ENCODE results near the gene TREM1. TPM values are rescaled to one million over a fixed set of nuclear protein-coding genes. Genes with fewer than 3 reads are reported as not detected.

The TREM1 gene
- total RNA-seq, 4 donors from 2014 or later, result 0.63 to 4.5 (median 1.0) TPM; not detected in 1

DNA sequence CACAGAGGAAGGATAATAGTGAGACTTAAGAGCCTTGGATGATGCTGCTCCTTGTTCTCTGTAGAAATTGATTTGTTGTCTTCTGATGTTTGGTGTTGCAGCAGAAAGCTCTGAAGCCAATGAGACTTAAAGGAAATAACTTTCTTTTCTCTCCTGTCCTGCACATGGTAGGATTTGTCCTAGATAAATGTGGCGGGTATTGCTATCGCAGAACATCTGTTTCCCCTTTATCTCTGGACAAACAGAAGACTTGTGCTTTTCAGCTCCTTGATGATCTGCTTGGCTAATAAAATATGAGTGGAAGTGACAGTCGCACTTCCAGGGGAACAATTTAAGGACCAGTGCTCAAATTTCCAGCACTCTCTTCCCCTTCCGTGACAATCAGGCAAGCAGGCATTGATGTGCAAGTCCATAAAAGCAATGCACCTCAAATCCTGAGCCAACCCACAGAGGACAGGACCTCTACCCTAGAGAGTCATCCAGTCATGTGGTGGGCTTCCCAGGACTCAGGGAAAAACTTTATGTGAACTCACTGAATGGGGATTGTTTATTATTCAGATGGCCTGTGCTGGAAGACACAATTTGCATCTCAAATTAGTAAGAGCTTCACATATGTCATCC lies 39.1 kb upstream of the TREM1 start:
- DNase-seq, result no peak
- H3K27ac ChIP-seq, result no peak overlapping the region
- no peaks in the 10 kb centered on the region for H3K9me3 ChIP-seq
- H3K4me1 ChIP-seq, result no peaks in the 10 kb centered on the region
- no peak overlapping the region for H3K4me3 ChIP-seq (replicated peaks in 1 of 3)
- WGBS, 2 donors, result 80 to 85% methylated on average over 4 of the region's 4 CpGs
- intact Hi-C loops (cut with DNase I), result no loop called here
- H3K27me3 ChIP-seq, result no peaks in the 10 kb centered on the region
- H3K36me3 ChIP-seq, result no peaks in the 10 kb centered on the region
- no peak for TF ChIP-seq CTCF (IDR thresholded peaks at IDR 0.05)
- no peak for TF ChIP-seq POLR2A (IDR thresholded peaks at IDR 0.05)

- TF ChIP-seq CTCF (IDR thresholded peaks at IDR 0.05), result no peak
- TF ChIP-seq POLR2A (IDR thresholded peaks at IDR 0.05), result no peak
- WGBS, 2 donors, result 83 to 94% methylated on average over 4 of the region's 4 CpGs
- no peaks in the 10 kb centered on the region for H3K9me3 ChIP-seq
- no peak overlapping the region for H3K27ac ChIP-seq
- no peaks in the 10 kb centered on the region for H3K36me3 ChIP-seq
- H3K4me1 ChIP-seq, result peaks cover 6 to 13% of the 10 kb centered on the region in 2 donors
- intact Hi-C loops (cut with DNase I), result no loop called here
- no peak overlapping the region for H3K4me3 ChIP-seq (replicated peaks in 1 of 3)
- no peaks in the 10 kb centered on the region for H3K27me3 ChIP-seq
- DNase-seq, result no peak
These were observed 34.7 kb upstream of the TREM1 start for GRCh38 chr6:41321183-41321582.

- Histone ChIP-seq H3K4me3 (replicated peaks in 1 of 3) (peak overlapping the region in 2 of 3 donors; percentile 9 to 25), H3K36me3 (no peaks in the 10 kb centered on the region), H3K27ac (peak overlapping the region; percentile 61 to 66 (median 63)), H3K9me3 (no peaks in the 10 kb centered on the region), H3K27me3 (no peaks in the 10 kb centered on the region), H3K4me1 (peaks cover 6 to 13% of the 10 kb centered on the region in 2 donors)
- intact Hi-C loops (cut with DNase I), result loop anchor here (5.0 kb wide), 1 partner anchor 42 kb away; no protein-coding TSS in a partner anchor
- DNase-seq, result peak; percentile 93 to 95
- peak; percentile 99 to 100 (median 99) for TF ChIP-seq CTCF (IDR thresholded peaks at IDR 0.05)
- peak in 1 of 2 donors; percentile 20 for TF ChIP-seq POLR2A (IDR thresholded peaks at IDR 0.05)
- 25 to 27% methylated on average over 29 to 32 of the region's 33 CpGs for WGBS, 2 donors
These were observed 32.4 kb upstream of the TREM1 start for GRCh38 chr6:41318654-41319565.

DNA sequence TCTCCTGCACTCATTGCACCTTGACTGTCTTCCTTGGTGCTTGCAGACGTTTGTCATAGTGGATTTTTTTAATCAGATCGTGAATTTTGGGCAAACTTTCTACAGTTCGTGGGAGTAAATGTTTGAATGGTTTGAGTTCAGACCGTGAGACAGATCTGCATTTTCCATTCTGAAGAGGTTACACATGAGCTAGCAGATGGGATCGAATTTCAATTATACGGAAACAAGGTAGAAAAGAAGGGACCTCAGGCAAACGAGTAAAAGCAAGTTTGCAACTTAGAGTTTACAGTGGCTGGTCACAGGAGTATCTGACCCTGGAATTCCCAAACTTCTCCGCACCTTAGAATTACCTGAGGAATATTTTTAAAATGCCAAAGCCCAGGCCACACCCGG lies 31.8 kb upstream of the TREM1 start:
- 14 to 20% methylated on average over 8 to 9 of the region's 9 CpGs for WGBS, 2 donors
- H3K27me3 ChIP-seq, result no peaks in the 10 kb centered on the region
- peaks cover 6 to 13% of the 10 kb centered on the region in 2 donors for H3K4me1 ChIP-seq
- DNase-seq, result no peak
- no peaks in the 10 kb centered on the region for H3K36me3 ChIP-seq
- TF ChIP-seq CTCF (IDR thresholded peaks at IDR 0.05) (no peak), POLR2A (IDR thresholded peaks at IDR 0.05) (no peak)
- intact Hi-C loops (cut with DNase I), result loop anchor here (5.0 kb wide), 1 partner anchor 41 kb away; no protein-coding TSS in a partner anchor
- H3K4me3 ChIP-seq (replicated peaks in 1 of 3), result peak overlapping the region in 1 of 3 donors; percentile 25
- H3K27ac ChIP-seq, result peak overlapping the region; percentile 61 to 66 (median 63)
- no peaks in the 10 kb centered on the region for H3K9me3 ChIP-seq
